H1 (cell line): Measurements from ENCODE around the gene PRKD3. TPM values are rescaled to one million over a fixed set of nuclear protein-coding genes. Genes with fewer than 3 reads are reported as not detected.

ENCODE experiments used
- CTCF ChIA-PET: fragments of 300-600 bp; sonication (Branson Sonifier 250); formaldehyde crosslinking; loops from one replicate; lab custom pipeline; 2021; ENCODE audit not compliant: partially characterized antibody; lab: Charles Lee
- POLR2A ChIA-PET: fragments of 300-600 bp; sonication (Branson Sonifier 250); formaldehyde crosslinking; loops from one replicate; lab custom pipeline; 2021; ENCODE audit warnings: inconsistent platforms; ENCODE audit not compliant: partially characterized antibody; lab: Charles Lee
- DNase-seq, 2 experiments: peaks; one replicate each; pipeline versions ENCODE4 v3.0.0 to v3.0.0-alpha.2; 2010 to 2022; ENCODE audit warnings: low spot score in 2 of 2, low read depth in 1 of 2, mixed read lengths in 1 of 2
- FAIRE-seq: peaks from 2 replicates; lab custom pipeline; 2011; peaks lifted over from hg19 to GRCh38; lab: Jason Lieb, UNC
- H2AFZ ChIP-seq: 2 replicates; pipeline ENCODE4 v1.8.1; 2012; ENCODE audit warnings: low read length, inconsistent platforms
- H2AK5ac ChIP-seq: 2 replicates; pipeline ENCODE4 v1.6.1; 2013; ENCODE audit warnings: low read depth, low read length
- H2BK120ac ChIP-seq: replicated peaks from 2 replicates; pipeline ENCODE3; 2013; ENCODE audit warnings: low read depth, low read length, inconsistent platforms
- H2BK12ac ChIP-seq: 2 replicates; pipeline ENCODE4 v1.6.1; 2013; ENCODE audit warnings: low read depth, low read length
- H2BK15ac ChIP-seq: 2 replicates; pipeline ENCODE4 v1.6.1; 2013; ENCODE audit warnings: low read length
- H2BK20ac ChIP-seq: 2 replicates; pipeline ENCODE4 v1.6.1; 2013; ENCODE audit warnings: low read length
- H2BK5ac ChIP-seq: 2 replicates; pipeline ENCODE4 v1.6.1; 2013; ENCODE audit warnings: low read depth, low read length
- H3K14ac ChIP-seq: 2 replicates; pipeline ENCODE4 v1.6.1; 2013; ENCODE audit warnings: inconsistent platforms; ENCODE audit not compliant: insufficient read length
- H3K18ac ChIP-seq: 2 replicates; pipeline ENCODE4 v1.6.1; 2013; ENCODE audit warnings: low read length; ENCODE audit errors: extremely low read depth
- H3K23ac ChIP-seq: 2 replicates; pipeline ENCODE4 v1.6.1; 2013; ENCODE audit warnings: inconsistent platforms; ENCODE audit not compliant: insufficient read length
- H3K23me2 ChIP-seq: 2 replicates; pipeline ENCODE4 v1.6.1; 2013; ENCODE audit warnings: low read depth, low read length
- H3K27ac ChIP-seq: 2 replicates; pipeline ENCODE4 v1.6.1; 2011; ENCODE audit warnings: low read depth, low read length, inconsistent platforms
- H3K27me3 ChIP-seq, 4 experiments: replicated peaks in 1 of 4; 1 replicate in 1 of 4; 2 replicates in 3 of 4; pipeline versions ENCODE4 v1.6.1 to v1.8.1; 2011 to 2013; ENCODE audit warnings: low read length in 3 of 4, mild to moderate bottlenecking in 3 of 4, inconsistent platforms in 2 of 4, mixed read lengths in 2 of 4, moderate library complexity in 1 of 4; ENCODE audit not compliant: control insufficient read depth in 3 of 4, insufficient read depth in 3 of 4; ENCODE audit errors: extremely low read depth in 1 of 4
- H3K36me3 ChIP-seq, 4 experiments: 2 replicates each; pipeline versions ENCODE4 v1.6.1 to v1.8.1; 2011 to 2013; ENCODE audit warnings: mild to moderate bottlenecking in 4 of 4, low read length in 3 of 4, moderate library complexity in 2 of 4, control low read depth in 1 of 4, inconsistent platforms in 1 of 4; ENCODE audit not compliant: insufficient read depth in 4 of 4, control insufficient read depth in 2 of 4
- H3K4ac ChIP-seq: replicated peaks from 2 replicates; pipeline ENCODE3; 2013; ENCODE audit warnings: low read length, low read depth, mixed read lengths, inconsistent platforms; ENCODE audit not compliant: insufficient read length
- H3K4me1 ChIP-seq, 4 experiments: replicated peaks in 1 of 4; 1 replicate in 1 of 4; 2 replicates in 3 of 4; pipeline versions ENCODE4 v1.6.1 to v1.8.1; 2011 to 2013; ENCODE audit warnings: low read length in 3 of 4, inconsistent platforms in 2 of 4, mixed read lengths in 1 of 4; ENCODE audit not compliant: insufficient read depth in 4 of 4, control insufficient read depth in 3 of 4
- H3K4me2 ChIP-seq, 2 experiments: 2 replicates each; pipeline versions ENCODE4 v1.6.1 to v1.8.1; 2011 to 2013; ENCODE audit warnings: low read depth in 2 of 2, low read length in 2 of 2, control low read depth in 1 of 2, inconsistent platforms in 1 of 2, mild to moderate bottlenecking in 1 of 2; ENCODE audit not compliant: insufficient read depth in 1 of 2
- H3K4me3 ChIP-seq, 4 experiments: fragments of 200-600, 300-600 bp in 1 of 4; sonication (generic), shearing (Covaris generic), sonication (Bioruptor Twin) in 1 of 4; 2 replicates each; pipeline versions ENCODE4 v1.5.1 to v1.8.1; 2011 to 2016; ENCODE audit warnings: low read length in 4 of 4, low read depth in 3 of 4, control low read depth in 2 of 4, inconsistent platforms in 2 of 4, mild to moderate bottlenecking in 2 of 4, mixed read lengths in 1 of 4, moderate library complexity in 1 of 4; ENCODE audit not compliant: insufficient read depth in 2 of 4; ENCODE audit errors: extremely low read depth in 1 of 4
- H3K56ac ChIP-seq: replicated peaks from 2 replicates; pipeline ENCODE3; 2013; ENCODE audit warnings: low read depth, mild to moderate bottlenecking, mixed read lengths, low read length, inconsistent platforms; ENCODE audit not compliant: insufficient read length
- H3K79me1 ChIP-seq: 2 replicates; pipeline ENCODE4 v1.6.1; 2013; ENCODE audit warnings: low read depth, low read length, control low read depth
- H3K79me2 ChIP-seq, 2 experiments: 2 replicates each; pipeline versions ENCODE4 v1.6.1 to v1.8.1; 2012 to 2013; ENCODE audit warnings: low read length in 2 of 2, mild to moderate bottlenecking in 2 of 2, inconsistent platforms in 1 of 2; ENCODE audit not compliant: insufficient read depth in 2 of 2, control insufficient read depth in 1 of 2
- H3K9ac ChIP-seq, 4 experiments: replicated peaks in 1 of 4; 1 replicate in 1 of 4; 2 replicates in 3 of 4; pipeline versions ENCODE4 v1.6.1 to v1.8.1; 2011 to 2013; ENCODE audit warnings: low read depth in 3 of 4, low read length in 3 of 4, control low read depth in 2 of 4, mild to moderate bottlenecking in 2 of 4, moderate library complexity in 2 of 4, inconsistent platforms in 1 of 4; ENCODE audit errors: extremely low read depth in 1 of 4
- H3K9me3 ChIP-seq, 2 experiments: 2 replicates each; pipeline versions ENCODE4 v1.6.1 to v1.8.1; 2012 to 2013; ENCODE audit warnings: mild to moderate bottlenecking in 2 of 2, moderate library complexity in 2 of 2, control low read depth in 1 of 2, inconsistent platforms in 1 of 2, low read depth in 1 of 2, low read length in 1 of 2, mixed read lengths in 1 of 2; ENCODE audit not compliant: insufficient read depth in 2 of 2
- H4K20me1 ChIP-seq, 2 experiments: replicated peaks in 1 of 2; 2 replicates each; pipeline versions ENCODE3 to v1.8.1; 2011 to 2013; ENCODE audit warnings: inconsistent platforms in 2 of 2, low read length in 2 of 2, mild to moderate bottlenecking in 1 of 2; ENCODE audit not compliant: insufficient read depth in 2 of 2, control insufficient read depth in 1 of 2
- H4K5ac ChIP-seq: 2 replicates; pipeline ENCODE4 v1.6.1; 2013; ENCODE audit warnings: low read length, low read depth, mixed read lengths, inconsistent platforms; ENCODE audit not compliant: insufficient read length
- H4K8ac ChIP-seq: 2 replicates; pipeline ENCODE4 v1.8.0; 2013; ENCODE audit warnings: mild to moderate bottlenecking, moderate library complexity, low read length, inconsistent platforms; ENCODE audit not compliant: insufficient read depth; ENCODE audit errors: extremely low read depth
- H4K91ac ChIP-seq: replicated peaks from 2 replicates; pipeline ENCODE3; 2013; ENCODE audit warnings: low read length, mixed read lengths, inconsistent platforms; ENCODE audit not compliant: insufficient read length
- CEBPB ChIP-seq: IDR thresholded peaks from 2 replicates; pipeline ENCODE4 v1.6.1; 2012; ENCODE audit warnings: low read depth, low read length
- EP300 ChIP-seq, 2 experiments: IDR thresholded peaks; 1 replicate in 1 of 2; 2 replicates in 1 of 2; pipeline ENCODE4 v1.6.1; 2011 to 2012; ENCODE audit warnings: low read depth in 2 of 2, low read length in 2 of 2, mild to moderate bottlenecking in 2 of 2, borderline replicate concordance in 1 of 2, inconsistent platforms in 1 of 2, moderate library complexity in 1 of 2
- SIN3A ChIP-seq, 2 experiments: IDR thresholded peaks in 1 of 2; conservative IDR thresholded peaks in 1 of 2; 2 replicates each; pipeline ENCODE4 v1.6.1; 2011 to 2012; ENCODE audit warnings: low read length in 2 of 2, improper control_type of control experiment in 1 of 2, low read depth in 1 of 2, mild to moderate bottlenecking in 1 of 2
- SIX5 ChIP-seq: IDR thresholded peaks from 2 replicates; pipeline ENCODE4 v1.6.1; 2011; ENCODE audit warnings: mild to moderate bottlenecking, low read depth, low read length
- TBP ChIP-seq: IDR thresholded peaks from 2 replicates; pipeline ENCODE4 v1.6.1; 2011; ENCODE audit warnings: low read depth, low read length, improper control_type of control experiment
- TEAD4 ChIP-seq: IDR thresholded peaks from 2 replicates; pipeline ENCODE4 v1.6.1; 2012; ENCODE audit warnings: low read depth, low read length, inconsistent platforms, mixed read lengths
- WGBS, 2 experiments: shearing (Covaris generic) in 1 of 2; methylation state at CpG; one replicate each; pipeline versions ENCODE4 v1.1.6 to v1.1.7; 2013 to 2015; ENCODE audit warnings: low lambda C conversion rate in 2 of 2, mixed read lengths in 2 of 2, inconsistent platforms in 1 of 2, low coverage in 1 of 2, missing lambda C conversion rate in 1 of 2; ENCODE audit not compliant: insufficient replicate concordance in 2 of 2, insufficient coverage in 1 of 2, insufficient read length in 1 of 2; ENCODE audit errors: extremely low coverage in 1 of 2, missing lambda C conversion rate in 1 of 2; 5-methylcytosine and 5-hydroxymethylcytosine counted together
- polyA plus RNA-seq, 7 experiments: library from polyadenylated mRNA; depleted of rRNA in 3 of 7; stranded (reverse) in 5 of 7; unstranded in 2 of 7; fragments of >200 nt in 5 of 7; fragments of 200-250 nt in 2 of 7; gene quantifications; 1 replicate in 5 of 7; 2 replicates in 1 of 7; 4 replicates in 1 of 7; pipeline versions ENCODE4 v1.2.1 to v1.2.3, GENCODE V29; 2011 to 2013; ENCODE audit warnings: missing spikeins in 2 of 7, mixed read lengths in 2 of 7
- total RNA-seq: library from RNA; stranded (reverse); fragmentation: NEBNext Ultra II Directional; extraction: Animal tissue kit (Norgen Biotek cat#: 25700); gene quantifications from 2 replicates; pipeline ENCODE4 v1.2.1, GENCODE V29; 2021

Gene PRKD3
- total and polyA plus RNA-seq, 2 of the 8 experiments (the other 6 are each of a cell fraction or from before 2014, with no cell fraction given): 12.0 to 63.3 TPM

DNA sequence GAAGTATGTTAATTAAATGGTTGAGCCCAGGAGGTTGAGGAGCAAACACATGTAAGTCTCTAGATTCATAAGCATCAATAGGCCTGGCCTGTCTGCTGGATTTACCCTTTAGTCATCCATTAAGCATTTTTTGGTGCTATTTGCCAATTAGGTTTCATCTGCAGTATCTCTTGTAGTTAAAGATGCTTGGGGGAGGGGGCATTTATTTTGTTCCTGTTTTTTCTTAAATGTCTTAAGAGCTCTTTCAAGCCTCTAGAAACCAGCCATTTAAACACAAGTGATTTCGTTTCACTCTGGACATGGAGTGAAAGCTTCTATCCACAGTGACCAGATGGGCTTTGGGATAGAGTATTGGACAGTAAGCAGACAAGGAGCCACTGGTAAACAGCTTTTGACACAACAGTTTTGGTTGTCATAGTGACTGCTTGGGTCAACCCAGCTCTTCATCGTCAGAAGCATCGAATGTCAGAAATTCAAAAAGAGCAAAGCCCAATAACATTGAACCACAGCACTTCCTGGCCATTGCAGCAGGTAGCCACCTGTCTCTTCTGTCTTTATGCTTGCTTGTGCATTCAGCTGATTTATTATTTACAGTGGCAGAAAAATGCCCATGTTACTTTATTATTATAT lies 24.7 kb upstream of the PRKD3 start:
- Histone ChIP-seq H3K14ac (no peak overlapping the region), H3K79me2 (no peaks in the 10 kb centered on the region), H2BK120ac (no peak overlapping the region), H3K56ac (no peak overlapping the region), H3K4me2 (peak overlapping the region in 1 of 2 experiments; percentile 21; a peak in 1 of 4 replicates), H3K27me3 (peaks cover 0 to 7% (median 3%) of the 10 kb centered on the region in 4 experiments; a peak in 4 of 7 replicates), H3K79me1 (no peaks in the 10 kb centered on the region), H3K4me1 (peaks cover 2 to 14% (median 12%) of the 10 kb centered on the region in 4 experiments; a peak in 4 of 7 replicates), H2BK15ac (no peak overlapping the region), H2BK20ac (no peak overlapping the region), H2BK5ac (no peak overlapping the region), H3K9ac (no peak overlapping the region), H2AFZ (no peak overlapping the region), H3K18ac (no peak overlapping the region), H4K5ac (no peak overlapping the region), H3K36me3 (no peaks in the 10 kb centered on the region), H3K27ac (0 out of 2 replicates have a peak overlapping the region, but pooled peaks have one; percentile 3), H3K23ac (no peak overlapping the region), H2BK12ac (no peak overlapping the region), H3K4me3 (no peak overlapping the region), H4K91ac (no peak overlapping the region), H3K4ac (no peak overlapping the region), H3K9me3 (no peaks in the 10 kb centered on the region), H2AK5ac (no peak overlapping the region), H4K8ac (no peak overlapping the region), H3K23me2 (no peaks in the 10 kb centered on the region; the same call in 1 of the 2 replicates), H4K20me1 (no peaks in the 10 kb centered on the region)
- ChIA-PET CTCF (interaction anchor here (1.0 to 1.8 kb wide), 7 partner anchors 11 to 528 kb away, joined by 3 to 6 read pairs (median 4); no protein-coding TSS in a partner anchor), POLR2A (interaction anchor here (1.0 kb wide), 1 partner anchor 24 kb away, joined by 3 read pairs; no protein-coding TSS in a partner anchor)
- FAIRE-seq (peak; percentile 78), DNase-seq (no peak)
- TF ChIP-seq SIX5: no peak
- no peak for TF ChIP-seq TBP
- TF ChIP-seq TEAD4: no peak
- TF ChIP-seq SIN3A (conservative IDR thresholded peaks at IDR 0.05 in 1 of 2, IDR thresholded peaks at IDR 0.05 in 1 of 2; ENCODE audit: low read depth in 1 of 2, low read length in 2 of 2): no peak
- no peak for TF ChIP-seq EP300 (IDR thresholded peaks at IDR 0.05; ENCODE audit: borderline replicate concordance in 1 of 2, low read depth in 2 of 2, low read length in 2 of 2)
- TF ChIP-seq CEBPB: no peak
- 56% methylated on average over 3 of the region's 3 CpGs; no CpG with 5 or more reads in 1 of the 2 experiments for whole genome bisulfite sequencing, 2 experiments
